ENCODE measurements around the gene CSTF2T.
"Not testable (repeated sequence)": the region's sequence is repeated elsewhere in the genome, so short reads cannot be mapped to it uniquely, and the experiment has no call there.

Gene CSTF2T

DNA sequence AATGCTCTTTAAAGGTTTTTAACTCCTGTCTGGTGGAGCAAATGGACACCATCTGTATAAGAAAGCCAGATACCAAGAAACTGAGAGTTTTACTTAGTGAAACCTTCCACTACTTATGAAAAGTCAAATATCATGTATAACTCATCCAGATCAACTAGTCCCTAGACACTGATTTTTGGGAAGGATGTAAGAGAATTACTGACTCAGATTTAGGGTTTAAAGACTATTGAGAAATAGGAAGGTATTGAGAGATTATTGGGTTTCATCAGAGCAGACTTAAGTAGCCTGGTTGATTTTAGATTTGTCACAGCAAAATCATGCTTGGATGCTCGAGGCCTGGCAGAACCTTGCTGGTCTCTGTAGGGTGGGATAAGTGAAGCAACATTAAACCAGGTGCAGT lies 3.1 kb downstream of the CSTF2T start:
- no peak for DNase-seq

DNA sequence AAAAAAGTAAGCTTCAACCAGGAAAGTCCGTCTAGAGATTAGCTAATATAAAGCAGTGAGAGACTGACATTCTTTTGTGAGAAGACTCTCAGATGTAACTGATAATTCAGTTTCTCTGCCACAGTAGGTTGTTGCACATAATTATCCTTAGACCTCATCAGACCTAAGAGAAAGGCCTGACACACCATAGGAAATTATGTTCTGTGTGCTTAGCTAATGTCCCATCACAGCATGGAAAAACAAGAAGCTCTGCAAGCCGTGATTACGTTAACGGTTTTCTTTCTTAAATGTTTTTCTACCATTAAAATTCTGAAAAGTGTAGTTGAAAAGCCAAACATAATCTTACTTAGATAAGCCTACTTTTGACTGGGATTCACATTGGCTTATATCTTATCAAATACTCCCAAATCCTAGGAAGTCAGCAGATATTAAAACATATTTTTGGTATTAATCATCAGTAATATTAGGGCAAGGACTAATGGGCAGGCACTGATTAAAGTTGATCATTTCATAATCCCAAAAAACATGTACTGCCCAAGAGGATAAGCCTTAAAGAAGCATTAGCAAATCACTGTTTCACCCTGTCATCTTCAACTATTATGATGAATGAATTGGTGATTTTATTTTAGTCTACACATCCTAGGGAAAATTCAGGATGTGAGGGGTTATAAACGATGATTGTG lies 5.2 kb downstream of the CSTF2T start:
- DNase-seq, result no peak

DNA sequence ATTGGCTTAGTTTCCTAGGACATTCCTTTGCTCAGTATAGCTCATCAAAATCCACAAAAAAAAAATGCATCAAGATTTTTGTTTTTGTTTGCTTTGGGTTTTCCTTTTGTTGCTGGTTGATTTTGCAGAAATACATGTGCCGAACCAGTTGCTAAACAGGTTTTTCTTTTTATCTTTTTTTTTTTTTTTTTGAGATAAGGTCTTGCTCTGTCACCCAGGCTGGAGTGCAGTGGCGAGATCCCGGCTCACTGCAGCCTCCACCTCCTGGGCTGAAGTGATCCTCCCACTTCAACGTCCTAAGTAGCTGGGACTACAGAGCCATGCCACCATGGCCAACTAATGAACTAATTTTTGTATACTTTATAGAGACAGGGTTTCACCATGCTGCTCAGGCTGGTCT lies 8.3 kb downstream of the CSTF2T start:
- DNase-seq, result no peak

DNA sequence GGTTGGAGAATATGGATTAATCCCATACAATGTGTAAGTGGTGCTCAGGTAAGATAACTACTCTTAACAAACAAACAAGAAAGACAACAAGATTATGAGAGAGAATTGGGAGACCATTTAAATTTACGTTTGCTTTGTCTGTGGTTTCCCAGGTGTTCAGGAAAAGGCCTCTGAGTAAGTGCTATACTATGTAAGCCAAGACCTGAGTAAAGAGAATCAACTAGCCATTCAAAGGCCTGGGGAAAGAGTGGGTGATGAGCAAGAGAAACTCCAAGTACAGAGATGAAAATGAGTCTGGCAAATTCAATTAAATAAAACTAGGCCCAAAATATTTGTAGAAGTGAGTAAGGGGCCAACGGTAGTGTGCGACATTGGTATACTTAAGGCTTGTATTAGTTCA lies 9.9 kb downstream of the CSTF2T start:
- DNase-seq, result no peak

DNA sequence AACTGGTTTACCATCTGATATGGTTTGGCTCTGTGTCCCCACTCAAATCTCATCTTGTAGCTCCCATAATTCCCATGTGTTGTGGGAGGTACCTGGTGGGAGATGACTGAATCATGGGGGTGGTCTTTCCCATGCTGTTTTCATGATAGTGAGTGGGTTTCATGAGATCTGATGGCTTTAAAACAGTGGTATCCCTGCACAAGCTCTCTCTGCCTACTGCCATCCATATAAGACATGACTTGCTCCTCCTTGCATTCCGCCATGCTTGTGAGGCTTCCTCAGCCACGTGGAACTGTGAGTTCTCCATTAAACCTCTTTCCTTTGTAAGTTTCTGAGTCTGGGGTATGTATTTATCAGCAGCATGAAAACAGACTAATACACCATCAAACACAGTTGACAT lies 10.6 kb downstream of the CSTF2T start:
- DNase-seq, result not testable (repeated sequence)

DNA sequence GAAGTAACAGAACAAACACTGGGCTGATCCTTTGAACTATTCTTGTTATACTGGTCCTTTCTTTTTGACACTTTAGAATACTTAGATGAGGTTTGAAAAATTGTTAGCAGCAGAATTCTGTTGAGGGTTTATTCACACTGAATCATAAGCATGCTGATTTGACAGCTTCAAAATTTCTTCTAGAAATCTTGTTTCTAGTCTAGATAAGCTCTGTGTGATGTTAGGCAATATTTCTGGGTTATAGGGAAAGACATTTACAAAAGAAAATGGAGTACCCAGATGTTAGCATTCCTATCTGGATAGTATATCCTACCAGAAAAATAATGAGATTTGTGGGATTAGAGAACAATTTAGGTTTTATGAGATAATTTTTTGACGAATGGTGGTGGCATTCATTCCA lies 12.1 kb downstream of the CSTF2T start:
- no peak for DNase-seq

DNA sequence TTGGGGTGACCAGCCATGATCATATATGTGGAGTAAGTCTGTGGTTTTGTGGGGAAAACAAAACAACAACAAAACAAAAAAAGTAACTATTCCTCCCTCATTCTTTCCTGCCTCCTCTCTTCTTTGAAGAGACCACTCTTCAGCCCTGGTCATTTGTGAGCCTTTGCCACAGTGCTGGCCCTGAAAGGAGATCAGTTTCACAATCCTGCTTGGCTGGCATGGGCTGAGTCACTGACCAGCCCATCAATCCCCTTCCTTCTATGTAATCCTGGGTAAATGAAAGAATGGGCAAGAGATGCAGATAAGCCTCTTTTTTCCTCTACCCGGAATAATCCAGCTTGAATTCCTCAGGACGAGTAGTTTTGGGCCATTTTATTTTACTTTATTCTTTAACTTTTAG lies 13.6 kb downstream of the CSTF2T start:
- no peak for DNase-seq

DNA sequence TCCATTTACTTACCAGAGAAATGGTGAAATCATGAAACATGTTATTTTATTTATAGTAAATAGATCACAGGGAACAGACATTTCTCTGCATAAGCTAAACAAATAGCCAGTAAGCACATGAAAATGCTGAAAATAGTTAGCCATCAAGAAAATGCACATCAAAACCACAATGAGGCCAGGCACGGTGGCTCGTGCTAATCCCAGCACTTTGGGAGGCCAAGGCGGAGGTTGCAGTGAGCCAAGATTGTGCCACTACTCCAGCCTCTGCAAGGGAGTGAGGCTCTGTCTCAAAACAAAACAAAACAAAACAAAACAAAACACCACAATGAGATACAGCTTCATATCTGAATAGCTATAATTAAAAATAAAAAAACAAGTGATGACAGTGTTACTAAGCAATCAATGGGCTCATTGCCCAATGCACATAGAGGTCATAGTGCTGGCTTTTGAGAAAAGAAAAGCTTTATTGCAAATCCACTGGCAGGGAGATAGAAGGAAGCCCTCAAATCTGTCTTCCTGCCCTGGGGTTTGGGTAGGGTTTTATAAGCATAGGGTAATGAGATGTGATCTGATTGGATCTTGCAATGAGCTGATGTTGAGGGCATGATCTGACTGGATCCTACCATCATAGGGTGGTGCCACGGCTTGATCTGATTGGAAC lies 16.2 kb downstream of the CSTF2T start:
- no peak for DNase-seq

DNA sequence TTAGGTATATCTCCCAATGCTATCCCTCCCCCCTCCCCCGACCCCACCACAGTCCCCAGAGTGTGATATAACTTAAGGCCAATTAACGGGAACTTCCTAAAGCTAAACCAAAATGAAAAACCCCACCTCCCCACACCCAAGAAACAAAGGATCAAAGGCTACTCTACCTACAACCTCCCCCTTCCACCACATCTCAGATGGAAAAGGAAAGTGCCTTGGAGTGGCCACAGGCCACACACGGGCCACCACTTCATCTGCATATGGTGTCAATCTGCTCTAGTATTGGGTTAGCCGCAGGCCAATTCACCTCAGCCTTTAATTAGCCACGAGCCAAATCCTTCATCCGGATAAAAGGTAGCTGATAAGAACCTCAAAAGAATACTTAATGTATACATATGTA lies 19.6 kb downstream of the CSTF2T start:
- no peak for DNase-seq

DNA sequence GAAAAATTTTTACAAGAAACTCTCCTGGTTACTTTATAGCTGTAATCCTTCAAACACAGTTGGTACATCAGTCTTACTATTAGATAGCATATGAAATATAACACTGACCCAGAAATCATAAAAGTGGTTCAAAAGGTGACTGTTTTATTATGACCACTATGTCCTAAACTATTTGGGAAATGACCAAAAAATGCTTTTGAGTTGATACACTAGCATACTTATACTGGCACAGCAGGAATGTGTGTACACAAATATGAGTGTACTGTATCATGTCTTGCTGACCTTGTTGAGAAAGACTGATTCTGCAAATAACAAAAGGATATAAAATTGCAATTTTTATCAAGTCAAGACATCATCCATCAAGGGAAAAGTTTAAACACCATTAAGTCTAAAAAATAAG lies 24.3 kb downstream of the CSTF2T start:
- no peak for DNase-seq

DNA sequence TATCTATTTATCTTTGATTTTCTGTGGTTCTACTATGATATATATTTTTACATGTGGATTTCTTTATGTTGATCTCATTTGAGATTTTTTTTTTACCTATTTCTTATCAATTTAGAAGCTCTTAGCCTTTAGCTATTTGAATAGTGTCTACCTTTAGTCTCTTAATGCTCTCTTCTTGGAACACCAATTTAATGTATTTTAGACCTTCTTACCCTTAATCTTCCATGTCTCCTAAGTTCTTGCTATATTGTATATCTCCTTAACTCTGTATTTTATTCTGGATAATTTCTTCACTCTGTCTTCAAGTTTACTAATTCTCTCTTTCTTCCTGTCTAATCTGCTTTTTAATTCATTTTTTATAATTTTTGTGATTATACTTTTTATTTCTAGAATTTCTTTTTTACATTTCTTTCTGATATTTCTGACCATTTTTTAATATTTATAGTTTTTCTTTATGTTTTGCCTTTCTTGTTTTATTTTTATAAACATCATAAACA lies 27.3 kb downstream of the CSTF2T start:
- DNase-seq, result no peak

DNA sequence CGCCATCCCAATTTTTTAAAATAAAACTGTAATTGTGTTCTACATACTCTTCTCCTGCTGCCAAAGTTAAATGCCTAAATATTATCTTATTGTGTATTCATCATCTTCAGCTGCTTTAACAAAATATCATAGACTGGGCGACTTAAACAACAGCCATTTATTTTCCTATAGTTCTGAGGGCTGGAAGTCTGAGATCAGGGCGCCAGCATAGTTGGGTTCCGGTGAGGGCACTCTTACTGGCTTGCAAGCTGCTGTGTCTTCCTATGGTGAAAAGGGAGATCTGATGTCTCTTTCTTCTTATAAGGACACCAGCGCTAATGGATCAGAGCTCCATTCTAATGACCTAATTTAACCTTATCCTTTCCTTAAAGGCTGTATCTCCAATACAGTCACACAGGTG lies 30.4 kb downstream of the CSTF2T start:
- no peak for DNase-seq

DNA sequence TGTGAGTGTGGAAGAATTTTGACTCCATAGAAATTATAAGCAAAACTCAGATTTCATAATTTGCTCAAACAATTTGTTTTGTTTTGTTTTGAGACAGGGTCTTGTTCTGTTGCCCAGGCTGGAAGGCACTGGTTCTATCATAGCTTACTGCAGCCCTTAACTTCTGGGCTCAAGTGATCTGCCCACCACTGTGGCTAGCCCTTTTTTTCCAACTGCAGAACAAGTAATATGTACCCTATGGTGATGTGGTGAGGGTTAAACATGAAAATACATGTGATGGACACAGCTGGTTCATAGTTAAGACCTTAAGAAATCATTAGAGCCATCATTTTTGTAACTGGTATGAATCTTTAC lies 31.1 kb downstream of the CSTF2T start:
- DNase-seq, result no peak

DNA sequence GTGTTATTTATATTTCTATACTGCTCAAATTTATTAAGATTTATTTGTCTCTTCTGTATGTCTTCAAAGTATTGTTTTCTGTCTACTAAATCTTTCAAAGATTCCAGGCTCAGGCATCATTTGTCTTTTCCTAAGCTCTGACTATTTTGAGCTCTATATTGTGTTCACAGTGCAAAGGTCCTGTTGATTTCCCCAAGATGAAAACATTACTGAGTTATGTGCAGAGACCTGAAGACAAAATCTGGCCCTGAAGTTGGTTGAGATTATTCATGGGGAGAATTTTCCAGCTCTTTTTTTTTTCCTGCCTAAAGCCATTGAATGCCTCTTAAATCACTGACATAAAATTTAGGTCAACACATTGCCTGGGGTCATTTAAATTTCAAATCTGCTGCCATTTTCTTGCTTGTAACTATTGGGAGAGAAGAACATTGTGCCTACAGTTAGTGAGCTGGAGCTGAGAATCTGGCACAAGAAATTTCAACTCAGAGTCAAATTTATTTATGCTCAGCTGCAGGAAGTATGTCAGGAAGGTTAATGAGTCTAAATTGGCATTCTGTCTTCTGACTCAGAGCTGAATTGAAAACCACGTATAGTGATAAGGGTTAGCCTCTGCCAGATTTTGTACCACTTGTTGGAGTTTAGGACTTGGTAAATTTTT lies 31.6 kb downstream of the CSTF2T start:
- DNase-seq, result no peak

DNA sequence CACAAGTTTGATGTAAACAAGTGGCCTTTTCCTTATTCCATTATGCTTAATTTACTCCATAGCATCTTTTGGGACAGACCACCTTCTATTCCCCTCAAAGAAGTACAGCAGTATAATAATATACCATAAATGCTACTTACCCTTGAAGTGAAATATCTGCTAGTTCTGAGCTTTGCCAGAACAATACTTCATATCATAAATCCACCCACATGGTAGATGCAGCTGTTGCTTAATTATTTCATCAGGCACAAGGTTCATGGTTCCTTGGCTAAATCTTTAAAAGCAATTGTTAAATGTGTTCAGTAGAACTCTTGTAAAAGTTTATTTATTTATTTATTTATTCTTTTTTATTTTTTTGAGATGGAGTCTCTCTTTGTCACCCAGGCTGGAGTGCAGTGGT lies 32.9 kb downstream of the CSTF2T start:
- no peak for DNase-seq

DNA sequence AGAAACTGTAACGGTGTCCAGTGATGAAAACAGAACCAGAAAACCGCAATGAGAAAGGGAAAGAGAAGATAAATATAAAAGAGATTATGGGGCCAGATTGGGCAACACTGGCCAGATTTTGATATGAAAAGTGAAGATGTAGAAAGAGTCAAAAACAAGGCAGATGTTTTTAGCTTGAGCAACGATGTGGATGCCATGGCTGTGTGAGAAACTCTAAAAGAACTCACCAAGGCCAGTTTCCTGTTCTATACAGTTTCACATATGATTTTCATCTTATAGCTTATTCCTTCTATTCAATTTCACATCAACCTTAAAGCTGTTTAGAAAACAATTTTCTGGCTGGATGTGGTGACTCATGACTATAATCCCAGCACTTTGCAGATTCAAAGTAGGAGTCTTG lies 36.3 kb downstream of the CSTF2T start:
- DNase-seq, result no peak

DNA sequence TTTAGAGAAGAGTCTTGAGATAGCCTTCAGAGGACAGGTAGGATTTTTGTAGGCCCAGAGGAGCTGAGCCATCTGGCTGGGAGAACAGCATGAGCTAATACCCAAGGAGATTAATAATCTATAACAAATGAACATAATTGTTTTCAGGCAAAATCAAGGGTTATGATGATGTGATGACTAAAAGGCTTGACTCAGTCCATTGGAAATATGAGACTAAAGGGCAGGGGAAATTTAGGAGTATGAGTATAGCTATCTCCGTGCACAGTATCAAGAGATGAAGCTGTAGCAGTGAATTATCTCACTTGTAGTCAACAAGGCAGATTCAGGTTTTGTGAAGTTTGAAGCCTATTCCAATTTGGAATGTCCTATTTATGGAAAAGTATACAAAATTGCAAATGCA lies 40.1 kb downstream of the CSTF2T start:
- no peak for DNase-seq

DNA sequence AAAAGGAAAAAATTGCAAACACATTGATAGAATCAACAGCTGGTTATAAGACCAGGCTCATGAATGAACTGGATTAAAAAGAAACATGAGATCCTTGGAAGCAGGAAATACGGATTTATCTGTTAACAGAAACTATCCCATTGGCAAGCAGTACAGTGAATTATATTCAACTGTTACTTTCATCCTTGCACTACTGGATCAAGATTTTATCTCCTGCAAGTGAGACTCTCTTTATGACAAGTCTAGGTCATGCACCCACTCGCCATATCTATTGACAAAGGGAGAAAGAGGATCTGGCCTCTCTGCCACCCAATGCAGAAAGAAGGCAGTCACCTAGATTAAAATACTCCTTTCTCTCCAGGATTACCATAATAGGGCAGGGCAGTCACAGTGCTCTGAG lies 41.4 kb downstream of the CSTF2T start:
- DNase-seq, result no peak

DNA sequence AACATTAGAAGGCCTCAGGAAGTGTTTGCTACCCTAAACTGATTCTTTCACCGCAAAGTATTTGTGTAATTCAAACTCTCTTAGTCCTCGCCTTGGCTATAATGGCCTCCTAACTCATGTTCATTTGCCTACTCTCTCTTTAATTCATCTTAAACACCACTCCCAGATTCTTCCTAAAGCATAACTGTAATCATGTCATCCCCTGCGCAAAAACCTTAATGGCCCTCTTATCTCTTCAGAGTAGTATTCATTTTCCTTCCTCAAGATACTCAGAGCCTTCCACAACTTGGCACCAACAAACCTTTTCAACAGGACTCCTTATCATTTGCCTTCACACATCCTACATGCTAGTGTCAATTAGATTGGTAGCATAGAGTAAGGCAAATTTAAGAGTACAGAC lies 42.9 kb downstream of the CSTF2T start:
- no peak for DNase-seq

DNA sequence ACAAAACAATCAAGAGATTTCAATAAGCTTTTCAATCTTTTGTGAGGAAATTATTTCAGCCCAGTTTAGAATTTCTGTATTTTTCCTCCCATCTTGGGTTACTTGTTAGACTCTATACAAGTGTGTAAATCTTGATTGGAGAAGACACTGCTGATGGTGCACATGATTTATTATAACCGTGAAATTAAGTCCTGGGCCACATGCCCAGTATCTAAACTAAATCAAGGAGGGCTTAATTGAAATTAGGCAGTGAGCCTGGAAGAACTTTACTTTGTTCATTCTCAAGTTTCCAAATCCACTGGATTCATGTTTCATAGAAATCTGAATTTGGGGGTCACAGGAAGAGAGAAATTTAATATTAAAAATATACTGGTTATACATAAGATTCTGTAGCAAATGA lies 44.5 kb downstream of the CSTF2T start:
- no peak for DNase-seq

DNA sequence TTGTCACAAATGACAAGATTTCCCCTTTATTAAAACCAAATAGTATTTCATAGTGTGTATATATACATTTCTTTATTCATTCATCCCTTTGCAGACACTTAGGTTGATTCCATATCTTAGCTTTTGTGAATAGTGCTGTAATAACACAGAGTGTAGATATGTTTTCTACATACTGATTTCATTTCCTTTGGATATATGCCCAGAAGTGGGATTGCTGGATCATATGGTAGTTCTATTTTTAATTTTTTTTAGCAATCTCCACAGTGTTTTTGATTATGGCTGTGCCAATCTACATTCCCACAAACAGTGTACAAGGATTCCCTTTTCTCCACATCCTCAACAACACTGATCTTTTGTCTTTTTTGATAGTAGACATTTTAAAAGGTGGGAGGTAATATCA lies 46.4 kb downstream of the CSTF2T start:
- DNase-seq, result no peak

DNA sequence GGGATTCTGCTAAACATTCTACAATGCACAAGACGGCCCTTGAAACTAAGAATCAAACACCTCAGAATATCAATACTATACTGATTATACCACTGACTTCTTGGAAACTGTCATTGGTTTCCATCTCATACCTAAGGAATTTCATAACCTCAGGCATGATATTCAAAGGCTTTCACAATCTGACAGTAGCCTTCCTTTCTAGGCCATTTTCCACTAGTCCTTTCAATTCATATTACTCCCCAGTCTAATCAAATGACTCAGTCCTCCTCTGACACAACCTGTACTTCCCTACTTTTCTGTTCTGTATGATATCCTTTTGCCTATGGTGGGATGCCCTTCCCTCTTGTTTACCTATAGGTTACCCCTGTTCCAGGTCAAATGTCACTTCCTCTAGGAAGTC lies 48.3 kb downstream of the CSTF2T start:
- DNase-seq, result no peak

DNA sequence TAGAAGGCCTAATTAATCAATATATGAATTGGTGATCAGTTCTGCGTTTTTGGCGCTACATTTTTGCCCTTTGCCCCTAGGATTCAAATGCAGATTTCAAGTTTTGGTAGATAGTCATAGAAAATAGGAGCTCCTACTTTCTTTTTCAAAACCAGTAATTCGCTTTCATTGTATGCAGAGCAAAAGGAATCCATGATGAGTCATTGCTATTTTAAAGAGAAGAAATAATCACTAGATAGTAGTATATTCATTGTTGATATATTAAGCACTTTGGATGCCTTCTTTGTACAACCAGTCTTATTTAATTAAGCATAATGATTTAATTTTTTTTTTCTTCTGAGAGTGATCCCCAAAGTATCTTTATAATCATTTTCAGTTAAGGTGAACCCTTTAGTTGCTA lies 50.3 kb downstream of the CSTF2T start:
- no peak for DNase-seq

All from CD4-positive, alpha-beta T cell treated with Interferon gamma for 1 hour (primary cell).